ENCODE measurements around the gene PSMG2. TPM values are rescaled to one million over a fixed set of nuclear protein-coding genes. Genes with fewer than 3 reads are reported as not detected.

The PSMG2 gene
- total and polyA plus RNA-seq, 9 of the 15 experiments (the other 6 are each of a cell fraction or from before 2014, with no cell fraction given): 59.9 to 271 (median 111) TPM

- no peak for TF ChIP-seq CHD7 (IDR thresholded peaks at IDR 0.05; ENCODE audit: low read depth, low read length)
- TF ChIP-seq MTA2 (IDR thresholded peaks at IDR 0.05; ENCODE audit: low read depth): no peak
- no peak for TF ChIP-seq ZC3H4 (CRISPR knock-in tag; IDR thresholded peaks at IDR 0.05; ENCODE audit: borderline replicate concordance)
- TF ChIP-seq MCM3 (IDR thresholded peaks at IDR 0.05): no peak
- no peak for TF ChIP-seq TGIF2 (CRISPR knock-in tag; IDR thresholded peaks at IDR 0.05)
- peak; percentile 41; the same call in 1 of the 2 replicates for TF ChIP-seq SUPT5H (IDR thresholded peaks at IDR 0.05)
- TF ChIP-seq ARID2 (IDR thresholded peaks at IDR 0.05): peak; percentile 81
- TF ChIP-seq KAT2B (IDR thresholded peaks at IDR 0.05; ENCODE audit: low read depth, low read length): no peak
- TF ChIP-seq SAFB2 (IDR thresholded peaks at IDR 0.05; ENCODE audit: borderline replicate concordance, low read depth, low read length, severe bottlenecking): no peak
- TF ChIP-seq SMC3 (conservative IDR thresholded peaks at IDR 0.05; ENCODE audit: insufficient read depth, low read depth, low read length): peak; percentile 94
- TF ChIP-seq HOXB6 (CRISPR knock-in tag; IDR thresholded peaks at IDR 0.05; ENCODE audit: borderline replicate concordance): no peak
- TF ChIP-seq MNT (conservative IDR thresholded peaks at IDR 0.05): 0 out of 4 replicates have a peak, but pooled peaks of 1 of the 2 experiments have one; percentile 18
- no peak for TF ChIP-seq RBM39 (optimal IDR thresholded peaks at IDR 0.05; ENCODE audit: low read depth, low read length)
- TF ChIP-seq PTBP1 (IDR thresholded peaks at IDR 0.05; ENCODE audit: low read depth, low read length): no peak
- no peak for TF ChIP-seq BRCA1 (IDR thresholded peaks at IDR 0.05)
- TF ChIP-seq BRCA1 (CRISPR knock-in tag; IDR thresholded peaks at IDR 0.05): no peak
Observed at GRCh38 chr18:12726774-12727550, 24.1 kb downstream of the PSMG2 start (continued).

Data from K562 (cell line).